LHCN-M2 (cell line): ENCODE results near the gene RNF220. TPM values are rescaled to one million over a fixed set of nuclear protein-coding genes. Genes with fewer than 3 reads are reported as not detected.

Experiments
- DNase-seq: peaks from one replicate; pipeline ENCODE4 v3.0.0-alpha.2; 2012; ENCODE audit warnings: low read depth
- polyA plus RNA-seq: library from polyadenylated mRNA; unstranded; fragments of >200 nt; gene quantifications from one replicate; pipeline ENCODE4 v1.2.1, GENCODE V29; 2012; ENCODE audit warnings: missing spikeins
- total RNA-seq: library from RNA; depleted of rRNA; stranded (reverse); fragments of >200 nt; gene quantifications from 2 replicates; pipeline ENCODE4 v1.2.3, GENCODE V29; 2014; rRNA removed

Gene RNF220
- 124 and 143 TPM in 2 replicates for total RNA-seq
- polyA plus RNA-seq, result 65.2 TPM

- DNase-seq, result peak; percentile 79
Measured at GRCh38 chr1:44405031-44405797, at the start of gene RNF220. Gene RNF220, plus strand, starts transcription at chr1:44405255.

- no peak for DNase-seq
Measured at GRCh38 chr1:44355582-44356305, 49.3 kb upstream of the RNF220 start.

GRCh38 chr1:44357710-44358109, 47.3 kb upstream of the RNF220 start:
- DNase-seq, result no peak

GRCh38 chr1:44359234-44359935, 45.7 kb upstream of the RNF220 start:
- no peak for DNase-seq

GRCh38 chr1:44361478-44361877, 43.6 kb upstream of the RNF220 start:
- DNase-seq, result peak; percentile 6

- DNase-seq, result no peak
Measured at GRCh38 chr1:44366371-44366975, 38.6 kb upstream of the RNF220 start.

- no peak for DNase-seq
Measured at GRCh38 chr1:44367944-44368343, 37.1 kb upstream of the RNF220 start.

GRCh38 chr1:44368471-44369151, 36.4 kb upstream of the RNF220 start:
- DNase-seq, result no peak

GRCh38 chr1:44371206-44371605, 33.8 kb upstream of the RNF220 start:
- DNase-seq, result no peak

- no peak for DNase-seq
Measured at GRCh38 chr1:44375547-44375946, 29.5 kb upstream of the RNF220 start.

- peak; percentile 47 for DNase-seq
Measured at GRCh38 chr1:44377925-44378784, 26.9 kb upstream of the RNF220 start.

- DNase-seq, result no peak
Measured at GRCh38 chr1:44380666-44381177, 24.3 kb upstream of the RNF220 start.

- DNase-seq, result no peak
Measured at GRCh38 chr1:44388551-44388950, 16.5 kb upstream of the RNF220 start.

GRCh38 chr1:44389437-44389836, 15.6 kb upstream of the RNF220 start:
- DNase-seq, result no peak

GRCh38 chr1:44390277-44390676, 14.8 kb upstream of the RNF220 start:
- peak; percentile 97 for DNase-seq

- no peak for DNase-seq
Measured at GRCh38 chr1:44401256-44402228, 3.5 kb upstream of the RNF220 start.

- peak; percentile 5 for DNase-seq
Measured at GRCh38 chr1:44405798-44406736, 1.0 kb downstream of the RNF220 start.
